Measurements from ENCODE around the gene GPR155.

GPR155 gene

DNA sequence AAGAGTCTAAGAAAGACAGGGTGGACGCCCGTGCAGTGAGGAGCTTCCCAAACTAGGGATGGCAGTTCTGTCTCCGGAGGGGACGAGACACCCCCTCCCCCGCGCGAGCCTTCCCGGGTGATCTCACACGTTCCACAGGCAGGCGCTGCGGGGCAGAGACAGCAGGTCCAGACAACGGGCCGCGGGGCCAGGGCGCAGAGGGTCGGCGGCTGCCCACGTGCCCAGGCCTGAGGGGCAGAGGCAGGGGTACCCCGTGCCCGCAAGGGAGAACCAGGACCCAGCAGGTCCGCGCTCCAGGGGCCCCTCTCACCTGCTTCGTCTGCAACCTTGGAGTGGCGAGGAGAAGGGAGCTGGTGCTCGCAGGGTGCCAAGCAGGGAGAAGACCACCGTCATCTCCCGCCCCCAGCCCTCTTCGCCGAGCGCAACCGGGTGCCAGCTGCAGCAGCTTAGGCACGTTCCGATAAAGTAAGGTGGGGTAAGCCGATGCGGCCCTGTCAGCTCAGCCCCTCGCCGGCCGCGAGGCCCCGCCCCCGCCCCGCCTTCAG lies at the start of gene GPR155:
TSS of gene GPR155 (minus strand) at position 467 of the 545 bp plus-strand sequence. CDS start 5,073 bp downstream, outside the sequence.
- peak in 1 of 2 donors; percentile 35 for DNase-seq (ENCODE audit: low read depth in 2 of 2)

DNA sequence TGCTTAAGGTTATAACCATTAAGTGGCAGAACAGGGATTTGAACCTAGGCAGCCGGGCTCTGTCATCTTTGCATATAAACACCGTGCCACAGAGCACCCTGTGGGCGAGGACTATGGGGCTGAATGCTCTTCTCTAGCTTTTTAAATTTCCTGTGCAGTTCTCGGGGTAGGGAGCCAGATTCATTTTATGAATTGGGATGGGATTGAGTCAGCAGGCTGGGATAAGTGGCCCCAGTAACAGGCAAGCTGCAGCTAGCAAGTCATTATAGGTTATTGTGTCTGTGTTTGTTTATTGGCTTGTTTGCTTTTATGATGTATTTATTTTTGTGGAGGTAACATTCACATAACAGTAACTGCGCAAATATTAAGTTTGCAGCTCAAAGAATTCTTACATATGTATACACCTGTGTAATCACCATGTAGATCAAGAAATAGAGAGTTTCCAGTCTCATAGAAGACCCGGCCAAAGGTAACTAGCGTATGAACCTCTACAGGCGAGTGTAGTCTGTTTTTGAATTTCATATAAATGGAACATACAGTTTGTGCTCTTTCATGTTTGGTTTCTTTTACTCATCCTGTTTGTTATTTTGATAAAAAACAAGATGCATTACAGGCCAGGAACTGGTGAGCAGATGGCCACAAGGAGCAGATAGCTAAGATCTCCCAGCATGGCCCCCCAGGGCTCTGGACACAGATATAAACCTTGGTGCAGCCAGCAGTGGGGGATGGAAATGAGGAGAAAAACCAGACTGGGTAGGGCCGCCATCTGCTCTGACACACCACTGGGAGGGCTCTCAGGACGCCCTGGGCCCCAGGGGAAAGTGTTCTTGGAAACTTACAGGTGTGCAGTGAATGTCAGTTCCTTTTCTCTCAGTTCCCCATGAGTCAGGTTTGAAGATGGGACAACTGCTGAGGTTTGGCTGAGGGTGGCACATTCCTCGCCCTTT lies 49.2 kb upstream of the GPR155 start:
- no peak for DNase-seq (ENCODE audit: low read depth in 2 of 2)

GRCh38 chr2:174535083-174535482 lies 48.3 kb upstream of the GPR155 start:
- DNase-seq (ENCODE audit: low read depth in 2 of 2): no peak

- no peak for DNase-seq (ENCODE audit: low read depth in 2 of 2)
Observed at GRCh38 chr2:174529916-174530315, 43.1 kb upstream of the GPR155 start.

DNA sequence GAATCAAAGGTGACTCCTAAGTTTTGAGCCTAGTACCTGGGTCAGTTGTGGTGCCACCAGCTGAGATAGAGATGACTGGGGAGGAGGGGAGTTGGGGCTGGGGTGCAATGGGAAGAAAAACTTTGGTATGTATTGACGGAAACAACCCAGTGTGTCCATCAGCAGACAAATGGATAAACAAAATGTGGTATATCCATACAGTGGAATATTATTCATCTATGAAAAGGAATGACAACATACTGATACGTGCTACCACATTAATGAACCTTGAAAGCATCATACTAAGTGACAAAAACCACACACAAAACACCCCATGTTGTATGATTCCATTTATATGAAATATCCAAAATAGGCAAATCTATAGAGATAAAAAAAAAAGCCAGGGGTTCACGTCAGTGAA lies 41.1 kb upstream of the GPR155 start:
- no peak for DNase-seq (ENCODE audit: low read depth in 2 of 2)

GRCh38 chr2:174527101-174527721 lies 40.4 kb upstream of the GPR155 start:
- DNase-seq (ENCODE audit: low read depth in 2 of 2): no peak

DNA sequence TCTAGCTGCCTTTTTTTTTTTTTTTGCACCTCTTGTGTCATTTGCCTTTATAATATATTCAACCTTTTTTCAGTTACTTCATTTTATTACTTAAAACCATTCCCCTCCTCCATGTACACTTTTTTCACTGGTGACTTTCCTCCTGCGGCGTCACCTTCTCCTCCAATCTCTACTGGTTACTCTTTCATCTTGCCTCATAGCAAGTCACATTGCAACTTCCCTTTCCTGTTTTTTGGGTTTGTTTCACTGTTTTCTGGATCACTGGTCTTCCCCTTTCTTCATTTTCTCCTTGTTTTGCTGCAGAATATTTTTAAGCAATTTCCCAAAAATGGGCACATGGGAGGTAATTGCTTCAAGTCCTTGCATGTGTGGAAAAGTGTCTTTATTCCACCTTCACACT lies 37.7 kb upstream of the GPR155 start:
- no peak for DNase-seq (ENCODE audit: low read depth in 2 of 2)

DNA sequence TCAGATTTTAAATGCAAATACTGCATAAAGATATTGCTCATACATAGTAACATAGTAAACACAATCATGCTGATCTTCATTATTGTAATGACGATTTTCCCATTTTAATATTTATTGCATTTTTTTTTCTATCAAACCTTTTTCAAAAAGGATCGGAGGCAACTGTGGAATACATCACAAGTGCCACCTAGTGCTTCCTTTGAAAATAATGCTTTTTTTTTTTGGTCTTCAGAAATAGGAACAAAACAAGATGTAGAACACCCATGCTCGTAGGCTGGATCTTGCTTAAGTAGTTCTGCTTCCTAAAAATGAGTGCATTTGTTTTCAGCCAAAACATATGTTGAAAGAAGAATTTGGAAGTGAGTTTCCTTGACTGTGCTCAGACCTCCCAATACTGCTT lies 35.7 kb upstream of the GPR155 start:
- DNase-seq (ENCODE audit: low read depth in 2 of 2): no peak

DNA sequence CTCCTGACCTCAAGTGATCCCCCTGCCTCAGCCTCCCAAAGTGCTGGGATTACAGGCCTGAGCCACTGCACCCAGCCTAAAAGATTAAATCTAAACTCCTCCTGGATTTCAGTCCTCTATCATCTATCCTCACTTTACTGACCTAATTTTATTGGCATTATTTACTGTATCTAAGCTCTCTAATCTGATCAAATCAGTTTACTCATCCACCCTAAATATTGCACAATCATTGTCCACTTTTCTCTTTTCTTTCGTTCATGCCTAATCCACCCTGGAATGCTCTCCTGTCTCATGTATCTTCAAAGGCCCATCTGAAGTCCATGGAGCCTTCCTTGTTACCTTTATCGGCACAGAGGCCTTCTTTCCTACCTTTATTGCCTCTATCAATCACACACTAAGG lies 31.6 kb upstream of the GPR155 start:
- no peak for DNase-seq (ENCODE audit: low read depth in 2 of 2)

DNA sequence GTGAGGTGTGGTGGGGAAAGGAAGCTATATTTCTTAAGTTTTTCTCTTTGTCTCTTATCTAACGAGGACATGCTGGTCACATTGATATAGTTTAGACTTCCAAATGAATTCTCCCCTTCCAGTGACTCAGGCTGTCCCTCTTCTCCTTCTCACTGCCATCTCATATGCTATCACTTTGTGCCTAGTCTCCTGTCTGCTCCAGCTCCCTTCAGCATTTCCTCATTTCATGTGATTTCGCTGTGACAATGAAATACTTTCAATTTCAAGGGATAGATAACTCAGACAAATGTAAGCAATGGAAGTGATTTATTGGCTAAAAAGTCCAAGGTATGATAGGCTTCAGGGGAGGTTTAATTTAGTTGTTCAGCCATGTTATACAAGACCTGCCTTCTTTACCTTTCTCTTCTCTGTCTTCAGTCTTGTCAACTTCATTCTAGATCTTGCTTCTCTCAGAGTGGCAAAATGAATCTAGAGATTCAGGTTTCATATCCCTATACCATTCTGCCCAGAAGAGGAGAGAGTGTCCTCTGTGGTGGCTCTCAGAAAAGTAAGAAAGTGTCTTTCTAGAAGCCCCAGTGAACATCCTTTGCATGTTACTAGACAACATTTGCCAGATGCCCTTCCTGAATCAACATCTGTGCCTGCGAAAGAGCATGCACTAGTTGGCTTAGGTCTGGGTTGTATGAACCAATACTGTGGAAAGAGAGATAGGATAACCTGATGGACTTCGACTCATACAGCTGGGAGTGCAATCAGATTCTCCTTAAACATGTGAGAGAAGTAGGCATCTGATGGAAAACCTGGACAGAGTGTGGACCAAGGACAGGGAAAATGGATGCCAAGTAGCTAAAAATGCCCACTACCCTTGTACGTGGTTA lies 29.9 kb upstream of the GPR155 start:
- DNase-seq (ENCODE audit: low read depth in 2 of 2): no peak

DNA sequence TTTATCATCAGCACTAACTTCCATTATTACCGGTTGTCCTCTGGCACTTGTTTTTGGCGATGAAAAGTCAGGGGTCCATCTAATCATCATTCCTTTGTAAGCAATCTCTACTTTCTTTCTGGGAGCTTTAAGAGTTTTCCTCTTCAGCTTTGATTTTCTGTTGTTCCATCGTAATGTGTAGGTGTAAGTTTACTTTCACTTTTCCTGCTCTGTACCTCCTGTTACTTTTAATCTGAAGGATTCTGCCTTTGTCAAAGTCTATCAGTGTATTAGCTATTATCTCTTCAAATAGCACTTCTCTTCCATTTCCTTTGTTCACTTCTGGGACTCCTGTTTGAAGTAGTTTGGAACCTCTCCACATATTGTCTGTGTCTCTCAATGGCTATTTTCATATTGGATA lies 25.5 kb upstream of the GPR155 start:
- DNase-seq (ENCODE audit: low read depth in 2 of 2): no peak

DNA sequence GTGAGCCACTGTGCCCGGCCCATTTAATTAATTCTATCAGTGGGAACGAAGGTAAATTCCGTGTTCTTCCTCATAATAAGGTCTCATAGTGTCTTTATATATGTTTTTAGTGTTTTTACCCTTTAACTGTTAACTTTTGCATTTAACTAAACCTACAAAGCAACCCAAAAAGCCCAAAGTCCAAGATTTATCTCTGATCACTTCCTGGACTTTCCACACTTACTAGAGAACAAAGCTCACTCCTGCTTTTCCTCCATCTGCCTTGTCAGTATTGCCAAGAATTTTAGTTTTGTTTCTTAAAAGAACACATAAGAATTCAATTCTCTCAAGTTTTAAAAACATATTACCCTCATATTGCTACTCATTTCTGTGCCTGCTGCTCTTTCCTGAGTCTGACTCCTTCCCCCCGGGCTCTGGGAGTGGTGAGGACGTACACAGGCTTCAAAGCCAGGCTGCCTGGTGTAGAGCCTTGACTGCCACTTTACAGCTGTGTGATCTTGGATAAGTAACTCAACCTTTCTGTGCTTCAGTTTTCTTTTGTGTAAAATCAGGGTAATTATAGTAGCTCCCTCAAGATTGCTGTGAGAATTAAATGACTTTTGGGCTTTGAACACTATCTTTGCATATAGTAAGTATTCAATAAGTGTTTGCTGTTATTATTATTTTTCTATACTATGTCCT lies 24.9 kb upstream of the GPR155 start:
- no peak for DNase-seq (ENCODE audit: low read depth in 2 of 2)

DNA sequence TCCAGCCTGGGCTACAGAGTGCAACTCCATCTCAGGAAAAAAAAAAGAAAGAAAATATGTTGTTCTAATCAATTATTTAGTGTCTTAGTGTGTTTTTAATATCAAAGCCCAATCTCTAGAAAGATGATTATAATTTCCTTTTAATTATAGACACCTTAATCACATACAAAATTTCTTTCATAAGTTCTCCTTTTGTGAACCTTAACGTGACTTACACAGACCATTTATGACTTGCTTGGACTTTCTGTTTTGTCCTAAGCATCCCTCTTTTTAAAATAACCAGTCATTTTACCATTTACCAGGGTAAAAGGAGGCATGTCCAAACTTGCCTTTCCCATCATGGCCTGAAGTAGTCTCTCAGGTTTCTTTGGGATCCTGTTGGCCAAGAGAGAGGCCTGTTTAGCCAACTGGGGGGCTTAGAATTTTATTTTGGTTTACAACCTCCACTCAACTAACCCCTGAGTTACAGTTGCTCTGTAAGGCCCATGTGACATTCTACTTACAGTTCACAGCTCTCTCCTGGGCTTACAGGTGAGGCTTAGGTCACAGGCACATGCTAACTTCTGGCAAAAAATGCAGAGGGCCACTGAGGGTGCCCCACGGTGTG lies 23.9 kb upstream of the GPR155 start:
- no peak for DNase-seq (ENCODE audit: low read depth in 2 of 2)

DNA sequence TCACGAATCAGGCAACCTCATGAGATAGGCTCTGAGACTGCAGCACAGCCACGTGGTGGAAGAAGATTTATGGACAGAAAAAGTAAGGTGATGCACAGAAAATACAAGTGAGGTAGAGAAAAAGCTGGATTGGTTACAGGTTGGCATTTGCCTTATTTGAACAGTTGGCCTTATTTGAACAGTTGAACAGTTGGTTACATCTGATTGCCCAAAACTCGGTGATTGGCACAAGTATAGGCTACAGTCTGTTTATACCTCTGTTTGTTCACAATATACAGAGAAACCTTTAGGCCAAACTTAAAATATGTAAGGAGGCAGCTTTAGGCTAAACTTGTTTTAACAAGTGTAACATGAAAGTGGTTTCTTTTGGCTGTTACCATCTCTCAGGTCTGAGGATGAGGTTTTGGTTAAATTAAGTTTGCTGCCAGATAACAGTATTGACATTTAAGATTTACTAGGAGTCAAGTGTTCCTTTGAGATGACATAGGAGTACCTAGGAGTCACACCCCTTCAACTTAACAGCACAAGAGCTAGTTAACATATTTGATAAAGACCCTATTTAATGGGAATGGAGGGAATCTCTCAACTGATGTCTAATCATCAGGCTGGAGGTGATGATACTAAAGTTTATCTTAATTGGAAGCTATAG lies 16.5 kb upstream of the GPR155 start:
- no peak for DNase-seq (ENCODE audit: low read depth in 2 of 2)

- no peak for DNase-seq (ENCODE audit: low read depth in 2 of 2)
Observed at GRCh38 chr2:174499371-174499770, 12.5 kb upstream of the GPR155 start.

DNA sequence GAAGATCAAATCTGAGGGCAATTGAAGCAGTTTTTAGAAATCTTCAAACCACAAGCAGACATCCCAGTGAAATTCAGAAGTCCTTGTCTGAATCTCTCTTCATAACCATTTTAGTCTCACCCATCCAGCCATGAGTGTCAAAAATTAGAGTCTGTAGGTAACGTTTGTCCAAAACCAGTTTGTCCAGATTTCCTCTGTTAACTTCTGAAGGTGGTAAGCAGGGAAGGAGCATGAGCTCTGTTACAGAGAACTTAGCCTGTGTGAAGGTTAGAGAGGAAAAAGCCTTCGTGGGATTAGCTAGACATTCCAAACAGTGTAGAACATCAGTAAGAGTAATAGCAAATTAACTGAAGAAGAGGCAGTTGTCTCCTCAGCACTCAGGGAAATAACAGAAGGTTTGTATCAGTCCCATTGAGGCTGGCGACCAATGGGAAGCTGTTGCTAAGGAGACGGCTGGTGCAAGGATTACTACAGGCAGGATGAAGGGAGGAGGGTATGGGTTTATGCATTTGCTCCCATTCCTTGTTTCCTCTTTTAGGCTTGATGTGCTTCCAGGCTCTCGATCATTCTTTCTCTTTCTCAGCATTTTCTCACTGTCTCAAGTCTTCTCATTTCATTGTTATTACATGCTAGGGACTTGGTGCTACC lies 8.7 kb upstream of the GPR155 start:
- DNase-seq (ENCODE audit: low read depth in 2 of 2): no peak

DNA sequence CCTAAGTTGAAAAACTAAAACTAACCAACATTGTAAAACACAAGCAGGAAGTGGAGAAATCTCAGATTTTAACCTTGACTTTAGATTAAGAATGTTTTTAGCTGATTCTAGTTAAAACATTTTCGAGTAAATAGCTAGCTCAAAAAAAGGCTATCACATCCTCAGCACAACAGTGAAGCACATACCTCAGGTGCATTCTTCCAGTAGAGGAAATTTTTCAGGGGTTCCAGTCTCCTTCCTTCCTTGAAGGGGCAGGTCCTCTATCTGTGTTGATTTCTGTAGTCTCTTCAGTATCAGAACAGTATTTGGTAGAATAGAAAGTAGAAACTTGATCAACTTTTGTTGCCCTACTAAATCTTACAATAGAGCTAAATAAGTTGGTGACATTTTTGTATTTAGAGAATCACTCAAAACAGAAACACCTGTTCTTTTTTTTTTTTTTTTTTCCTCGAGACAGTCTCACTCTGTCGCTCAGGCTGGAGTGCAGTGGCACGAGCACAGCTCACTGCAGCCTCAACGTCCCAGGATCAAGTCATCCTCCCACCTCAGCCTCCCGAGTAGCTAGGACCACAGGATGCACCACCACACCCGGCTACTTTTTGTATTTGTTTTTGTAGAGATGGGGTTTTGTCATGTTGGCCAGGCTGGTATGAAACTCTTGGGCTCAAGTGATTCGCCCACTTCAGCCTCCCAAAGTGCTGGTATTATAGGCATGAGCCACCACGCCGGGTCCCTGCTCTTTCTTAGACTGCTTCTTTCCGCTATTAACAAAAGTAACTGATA lies 6.9 kb upstream of the GPR155 start:
- DNase-seq (ENCODE audit: low read depth in 2 of 2): no peak

GRCh38 chr2:174492963-174493431 lies 6.2 kb upstream of the GPR155 start:
- peak; percentile 25 to 26 for DNase-seq (ENCODE audit: low read depth in 2 of 2)

- no peak for DNase-seq (ENCODE audit: low read depth in 2 of 2)
Observed at GRCh38 chr2:174491947-174492346, 5.1 kb upstream of the GPR155 start.

All from stimulated activated CD4-positive, alpha-beta T cell treated with anti-CD3 and anti-CD28 coated beads, Interleukin-1b, Interleukin-23, amount 100 ng/mL, for 4 hours (primary cell).